ENCODE data around the gene JAKMIP1. TPM values are rescaled to one million over a fixed set of nuclear protein-coding genes. Genes with fewer than 3 reads are reported as not detected.

The JAKMIP1 gene
- total RNA-seq, 2 experiments from 2014 or later = 2.0 to 2.1 TPM

- no peaks in the 10 kb centered on the region for H3K27me3 ChIP-seq (ENCODE audit: control insufficient read depth in 1 of 2, insufficient read depth in 2 of 2, low read length in 2 of 2)
- ATAC-seq (ENCODE audit: poor library complexity) = no peak
- intact Hi-C loops (cut with DNase I, micrococcal nuclease) = no loop called here
- Mint-ChIP-seq H3K4me1 (ENCODE audit: low read depth) (no peaks in the 10 kb centered on the region), H3K9me3 (no peaks in the 10 kb centered on the region), H3K27ac (no peak overlapping the region), H3K36me3 (ENCODE audit: low read depth) (no peaks in the 10 kb centered on the region), H3K4me3 (no peak overlapping the region), H3K27me3 (no peaks in the 10 kb centered on the region)
- H3K9me3 ChIP-seq (ENCODE audit: control insufficient read depth in 1 of 2, insufficient read depth in 1 of 2, low read length in 2 of 2) = peaks cover 0 to 5% of the 10 kb centered on the region in 2 experiments
- H3K27ac ChIP-seq (ENCODE audit: low read depth in 1 of 2, low read length in 2 of 2) = no peak overlapping the region
- no peak for TF ChIP-seq CTCF (IDR thresholded peaks at IDR 0.05)
- DNase-seq = no peak
- ChIA-PET POLR2A (no interaction called here), CTCF (no interaction called here)
- no peaks in the 10 kb centered on the region for H3K36me3 ChIP-seq (ENCODE audit: insufficient read depth, low read length)
- no peak overlapping the region for H3K4me3 ChIP-seq (ENCODE audit: low read length)
- no peaks in the 10 kb centered on the region for H3K4me1 ChIP-seq (ENCODE audit: insufficient read depth, low read length)
Measured at GRCh38 chr4:6122496-6122895, 77.9 kb downstream of the JAKMIP1 start.

- H3K9me3 Mint-ChIP-seq = no peaks in the 10 kb centered on the region
- Histone ChIP-seq H3K4me3 (ENCODE audit: low read length) (no peak overlapping the region), H3K9me3 (ENCODE audit: control insufficient read depth in 1 of 2, insufficient read depth in 1 of 2, low read length in 2 of 2) (peaks cover 0 to 5% of the 10 kb centered on the region in 2 experiments), H3K27me3 (ENCODE audit: control insufficient read depth in 1 of 2, insufficient read depth in 2 of 2, low read length in 2 of 2) (no peaks in the 10 kb centered on the region), H3K27ac (ENCODE audit: low read depth in 1 of 2, low read length in 2 of 2) (no peak overlapping the region), H3K4me1 (ENCODE audit: insufficient read depth, low read length) (no peaks in the 10 kb centered on the region), H3K36me3 (ENCODE audit: insufficient read depth, low read length) (no peaks in the 10 kb centered on the region)
- POLR2A ChIA-PET = no interaction called here
- ATAC-seq (ENCODE audit: poor library complexity) (no peak), DNase-seq (peak in 1 of 14 experiments; percentile 11)
- CTCF ChIA-PET = no interaction called here
- H3K27ac Mint-ChIP-seq = no peak overlapping the region
- H3K27me3 Mint-ChIP-seq = peaks cover 4% of the 10 kb centered on the region
- H3K4me3 Mint-ChIP-seq = no peak overlapping the region
- intact Hi-C loops (cut with DNase I, micrococcal nuclease) = no loop called here
- no peaks in the 10 kb centered on the region for H3K4me1 Mint-ChIP-seq (ENCODE audit: low read depth)
- TF ChIP-seq CTCF (IDR thresholded peaks at IDR 0.05) = no peak
- no peaks in the 10 kb centered on the region for H3K36me3 Mint-ChIP-seq (ENCODE audit: low read depth)
Measured at GRCh38 chr4:6121941-6122340, 78.4 kb downstream of the JAKMIP1 start.

- CTCF ChIA-PET = no interaction called here
- Histone ChIP-seq H3K4me1 (ENCODE audit: insufficient read depth, low read length) (no peaks in the 10 kb centered on the region), H3K27ac (ENCODE audit: low read depth in 1 of 2, low read length in 2 of 2) (no peak overlapping the region), H3K9me3 (ENCODE audit: control insufficient read depth in 1 of 2, insufficient read depth in 1 of 2, low read length in 2 of 2) (peaks cover 0 to 5% of the 10 kb centered on the region in 2 experiments), H3K4me3 (ENCODE audit: low read length) (no peak overlapping the region), H3K27me3 (ENCODE audit: control insufficient read depth in 1 of 2, insufficient read depth in 2 of 2, low read length in 2 of 2) (no peaks in the 10 kb centered on the region), H3K36me3 (ENCODE audit: insufficient read depth, low read length) (no peaks in the 10 kb centered on the region)
- POLR2A ChIA-PET = no interaction called here
- TF ChIP-seq CTCF (IDR thresholded peaks at IDR 0.05) = no peak
- H3K27me3 Mint-ChIP-seq = peaks cover 10% of the 10 kb centered on the region
- H3K4me1 Mint-ChIP-seq (ENCODE audit: low read depth) = no peaks in the 10 kb centered on the region
- DNase-seq (no peak), ATAC-seq (ENCODE audit: poor library complexity) (no peak)
- no peak overlapping the region for H3K27ac Mint-ChIP-seq
- intact Hi-C loops (cut with DNase I, micrococcal nuclease) = no loop called here
- H3K36me3 Mint-ChIP-seq (ENCODE audit: low read depth) = no peaks in the 10 kb centered on the region
- no peak overlapping the region for H3K4me3 Mint-ChIP-seq
- H3K9me3 Mint-ChIP-seq = no peaks in the 10 kb centered on the region
Measured at GRCh38 chr4:6121276-6121850, 79.0 kb downstream of the JAKMIP1 start.
